ENCODE data around the gene TLR4.

DNA sequence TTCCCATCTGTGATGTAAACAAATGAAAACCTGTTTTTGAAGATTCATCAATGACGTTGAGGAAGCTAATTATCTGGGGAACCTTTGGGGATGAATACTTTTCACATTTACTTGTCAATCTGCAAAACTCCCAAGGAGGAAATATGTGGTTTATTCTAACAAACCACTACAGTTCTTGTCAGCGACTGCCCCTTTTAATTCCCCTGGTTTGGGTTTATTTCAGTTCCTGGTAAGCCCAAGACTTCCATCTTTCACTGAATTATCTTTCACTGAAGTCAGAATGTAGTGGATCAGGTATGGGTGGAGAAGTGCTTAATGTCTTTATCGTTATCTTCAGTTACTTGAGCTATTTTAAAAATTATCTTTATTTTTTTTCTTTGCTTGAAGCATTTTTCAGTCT, 40.2 kb downstream of the TLR4 start:
- TF ChIP-seq CTCF (conservative IDR thresholded peaks at IDR 0.05; ENCODE audit: low read length) (no peak), EZH2phosphoT487 (IDR thresholded peaks at IDR 0.05; ENCODE audit: borderline replicate concordance, low read depth, low read length) (no peak)
